Mucosa of rectum (tissue), 2 donors: Measurements from ENCODE around the gene RASGRP1.

ENCODE experiments used
- H3K27ac ChIP-seq, 2 donors: one replicate each; pipeline ENCODE4 v1.7.0; 2013; ENCODE audit warnings: inconsistent platforms in 2 of 2, low read depth in 2 of 2, low read length in 2 of 2
- H3K27me3 ChIP-seq, 2 donors: one replicate each; pipeline ENCODE4 v1.7.0; 2013; ENCODE audit warnings: low read length in 2 of 2; ENCODE audit not compliant: control insufficient read depth in 2 of 2, insufficient read depth in 2 of 2
- H3K36me3 ChIP-seq, 2 donors: one replicate each; pipeline ENCODE4 v1.7.0; 2013; ENCODE audit warnings: low read length in 2 of 2; ENCODE audit not compliant: control insufficient read depth in 2 of 2, insufficient read depth in 2 of 2
- H3K4me1 ChIP-seq, 2 donors: one replicate each; pipeline ENCODE4 v1.7.0; 2013; ENCODE audit warnings: low read length in 2 of 2, mild to moderate bottlenecking in 1 of 2; ENCODE audit not compliant: control insufficient read depth in 2 of 2, insufficient read depth in 2 of 2
- H3K4me3 ChIP-seq, 2 donors: one replicate each; pipeline ENCODE4 v1.7.0; 2013; ENCODE audit warnings: low read length in 2 of 2
- H3K9ac ChIP-seq, 2 donors: one replicate each; pipeline ENCODE4 v1.7.0; 2013; ENCODE audit warnings: low read length in 2 of 2, low read depth in 1 of 2, mild to moderate bottlenecking in 1 of 2
- H3K9me3 ChIP-seq, 2 donors: one replicate each; pipeline ENCODE4 v1.7.0; 2013; ENCODE audit warnings: low read length in 2 of 2; ENCODE audit not compliant: control insufficient read depth in 2 of 2
- donor health status: healthy.
- donor health status: Normal muscosa, but diverticular disease.

RASGRP1 gene

GRCh38 chr15:38512901-38513300, 51.7 kb downstream of the RASGRP1 start:
- Histone ChIP-seq H3K36me3 (no peaks in the 10 kb centered on the region), H3K27ac (no peak overlapping the region), H3K9me3 (no peaks in the 10 kb centered on the region), H3K4me1 (no peaks in the 10 kb centered on the region), H3K9ac (no peak overlapping the region), H3K27me3 (no peaks in the 10 kb centered on the region), H3K4me3 (no peak overlapping the region)

GRCh38 chr15:38509152-38509551, 55.5 kb downstream of the RASGRP1 start:
- no peak overlapping the region for H3K4me3 ChIP-seq
- no peaks in the 10 kb centered on the region for H3K36me3 ChIP-seq
- no peaks in the 10 kb centered on the region for H3K9me3 ChIP-seq
- no peaks in the 10 kb centered on the region for H3K27me3 ChIP-seq
- H3K9ac ChIP-seq: no peak overlapping the region
- H3K27ac ChIP-seq: no peak overlapping the region
- no peaks in the 10 kb centered on the region for H3K4me1 ChIP-seq

- H3K4me1 ChIP-seq: no peaks in the 10 kb centered on the region
- H3K27ac ChIP-seq: no peak overlapping the region
- no peak overlapping the region for H3K9ac ChIP-seq
- H3K9me3 ChIP-seq: no peaks in the 10 kb centered on the region
- H3K27me3 ChIP-seq: no peaks in the 10 kb centered on the region
- H3K36me3 ChIP-seq: no peaks in the 10 kb centered on the region
- H3K4me3 ChIP-seq: no peak overlapping the region
Observed at GRCh38 chr15:38508647-38509046, 56.0 kb downstream of the RASGRP1 start.

GRCh38 chr15:38507570-38507969, 57.0 kb downstream of the RASGRP1 start:
- Histone ChIP-seq H3K4me1 (no peaks in the 10 kb centered on the region), H3K4me3 (no peak overlapping the region)

GRCh38 chr15:38506997-38507396, 57.6 kb downstream of the RASGRP1 start:
- Histone ChIP-seq H3K9me3 (no peaks in the 10 kb centered on the region), H3K27ac (no peak overlapping the region), H3K27me3 (no peaks in the 10 kb centered on the region), H3K4me3 (no peak overlapping the region), H3K36me3 (no peaks in the 10 kb centered on the region), H3K9ac (no peak overlapping the region), H3K4me1 (no peaks in the 10 kb centered on the region)

More at GRCh38 chr15:38507570-38507969, 57.0 kb downstream of the RASGRP1 start:
- H3K27me3 ChIP-seq: no peaks in the 10 kb centered on the region
- no peaks in the 10 kb centered on the region for H3K9me3 ChIP-seq
- H3K27ac ChIP-seq: no peak overlapping the region
- H3K9ac ChIP-seq: no peak overlapping the region
- no peaks in the 10 kb centered on the region for H3K36me3 ChIP-seq

GRCh38 chr15:38504680-38505467, 59.7 kb downstream of the RASGRP1 start:
- Histone ChIP-seq H3K4me3 (no peak overlapping the region), H3K9ac (no peak overlapping the region), H3K27ac (no peak overlapping the region), H3K36me3 (no peaks in the 10 kb centered on the region), H3K27me3 (no peaks in the 10 kb centered on the region), H3K9me3 (no peaks in the 10 kb centered on the region), H3K4me1 (no peaks in the 10 kb centered on the region)

GRCh38 chr15:38503496-38503895, 61.1 kb downstream of the RASGRP1 start:
- Histone ChIP-seq H3K4me3 (no peak overlapping the region), H3K9me3 (no peaks in the 10 kb centered on the region), H3K27ac (no peak overlapping the region), H3K36me3 (no peaks in the 10 kb centered on the region), H3K27me3 (no peaks in the 10 kb centered on the region), H3K9ac (no peak overlapping the region), H3K4me1 (no peaks in the 10 kb centered on the region)

GRCh38 chr15:38499651-38500050, 65.0 kb downstream of the RASGRP1 start:
- Histone ChIP-seq H3K36me3 (no peaks in the 10 kb centered on the region), H3K27me3 (no peaks in the 10 kb centered on the region), H3K4me3 (no peak overlapping the region), H3K4me1 (peaks cover 0 to 6% of the 10 kb centered on the region in 2 donors), H3K9ac (no peak overlapping the region), H3K27ac (no peak overlapping the region), H3K9me3 (no peaks in the 10 kb centered on the region)

- no peaks in the 10 kb centered on the region for H3K36me3 ChIP-seq
- no peak overlapping the region for H3K9ac ChIP-seq
- H3K9me3 ChIP-seq: no peaks in the 10 kb centered on the region
- no peak overlapping the region for H3K27ac ChIP-seq
- peaks cover 0 to 6% of the 10 kb centered on the region in 2 donors for H3K4me1 ChIP-seq
- no peak overlapping the region for H3K4me3 ChIP-seq
- no peaks in the 10 kb centered on the region for H3K27me3 ChIP-seq
Observed at GRCh38 chr15:38496151-38496550, 68.5 kb downstream of the RASGRP1 start.

- Histone ChIP-seq H3K27me3 (no peaks in the 10 kb centered on the region), H3K4me1 (no peaks in the 10 kb centered on the region), H3K4me3 (no peak overlapping the region), H3K9me3 (no peaks in the 10 kb centered on the region), H3K9ac (no peak overlapping the region), H3K36me3 (peaks cover 3 to 6% of the 10 kb centered on the region in 2 donors), H3K27ac (no peak overlapping the region)
Observed at GRCh38 chr15:38490242-38490922, 74.2 kb downstream of the RASGRP1 start.
